Measurements from ENCODE around the gene SNTB2. TPM values are rescaled to one million over a fixed set of nuclear protein-coding genes. Genes with fewer than 3 reads are reported as not detected.

Gene SNTB2
- total and polyA plus RNA-seq, 2 of the 13 experiments (the other 11 are each of a cell fraction or from before 2014, with no cell fraction given), result 11.5 to 19.2 TPM

DNA sequence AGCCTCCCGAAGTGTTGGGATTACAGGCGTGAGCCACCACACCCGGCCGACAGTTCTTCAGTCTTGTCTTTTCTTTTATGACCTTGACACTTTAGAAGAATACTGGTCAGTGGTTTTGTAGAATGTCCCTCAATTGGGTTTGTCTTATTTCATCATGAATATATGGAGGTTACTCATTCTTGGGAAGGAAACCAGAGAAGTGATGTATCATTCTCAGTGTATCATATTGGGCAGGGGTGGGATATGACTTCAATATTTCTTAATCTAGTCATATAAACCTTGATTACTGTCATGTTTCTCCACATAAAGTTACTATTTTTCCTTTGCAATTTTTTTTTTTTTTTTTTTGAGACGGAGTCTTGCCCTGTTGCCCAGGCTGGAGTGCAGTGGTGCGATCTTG lies 36.9 kb downstream of the SNTB2 start (continued):
- TF ChIP-seq, protein P1, sequence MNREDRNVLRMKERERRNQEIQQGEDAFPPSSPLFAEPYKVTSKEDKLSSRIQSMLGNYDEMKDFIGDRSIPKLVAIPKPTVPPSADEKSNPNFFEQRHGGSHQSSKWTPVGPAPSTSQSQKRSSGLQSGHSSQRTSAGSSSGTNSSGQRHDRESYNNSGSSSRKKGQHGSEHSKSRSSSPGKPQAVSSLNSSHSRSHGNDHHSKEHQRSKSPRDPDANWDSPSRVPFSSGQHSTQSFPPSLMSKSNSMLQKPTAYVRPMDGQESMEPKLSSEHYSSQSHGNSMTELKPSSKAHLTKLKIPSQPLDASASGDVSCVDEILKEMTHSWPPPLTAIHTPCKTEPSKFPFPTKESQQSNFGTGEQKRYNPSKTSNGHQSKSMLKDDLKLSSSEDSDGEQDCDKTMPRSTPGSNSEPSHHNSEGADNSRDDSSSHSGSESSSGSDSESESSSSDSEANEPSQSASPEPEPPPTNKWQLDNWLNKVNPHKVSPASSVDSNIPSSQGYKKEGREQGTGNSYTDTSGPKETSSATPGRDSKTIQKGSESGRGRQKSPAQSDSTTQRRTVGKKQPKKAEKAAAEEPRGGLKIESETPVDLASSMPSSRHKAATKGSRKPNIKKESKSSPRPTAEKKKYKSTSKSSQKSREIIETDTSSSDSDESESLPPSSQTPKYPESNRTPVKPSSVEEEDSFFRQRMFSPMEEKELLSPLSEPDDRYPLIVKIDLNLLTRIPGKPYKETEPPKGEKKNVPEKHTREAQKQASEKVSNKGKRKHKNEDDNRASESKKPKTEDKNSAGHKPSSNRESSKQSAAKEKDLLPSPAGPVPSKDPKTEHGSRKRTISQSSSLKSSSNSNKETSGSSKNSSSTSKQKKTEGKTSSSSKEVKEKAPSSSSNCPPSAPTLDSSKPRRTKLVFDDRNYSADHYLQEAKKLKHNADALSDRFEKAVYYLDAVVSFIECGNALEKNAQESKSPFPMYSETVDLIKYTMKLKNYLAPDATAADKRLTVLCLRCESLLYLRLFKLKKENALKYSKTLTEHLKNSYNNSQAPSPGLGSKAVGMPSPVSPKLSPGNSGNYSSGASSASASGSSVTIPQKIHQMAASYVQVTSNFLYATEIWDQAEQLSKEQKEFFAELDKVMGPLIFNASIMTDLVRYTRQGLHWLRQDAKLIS (CRISPR knock-in tag; IDR thresholded peaks at IDR 0.05), result no peak
- TF ChIP-seq FIP1L1 (IDR thresholded peaks at IDR 0.05; ENCODE audit: borderline replicate concordance, insufficient read depth, low read depth, low read length) (no peak), ZNF414 (CRISPR knock-in tag; IDR thresholded peaks at IDR 0.05) (no peak), MED1 (CRISPR knock-in tag; IDR thresholded peaks at IDR 0.05) (no peak), SMARCE1 (IDR thresholded peaks at IDR 0.05; ENCODE audit: borderline replicate concordance) (no peak), AHR (CRISPR knock-in tag; IDR thresholded peaks at IDR 0.05) (no peak), ZMYM3 (CRISPR knock-in tag; IDR thresholded peaks at IDR 0.05) (no peak), NFYC (CRISPR knock-in tag; IDR thresholded peaks at IDR 0.05) (no peak), RBFOX2 (IDR thresholded peaks at IDR 0.05; ENCODE audit: low read depth, low read length) (no peak), MEIS1 (CRISPR knock-in tag; IDR thresholded peaks at IDR 0.05; ENCODE audit: borderline replicate concordance) (no peak), MBD4 (IDR thresholded peaks at IDR 0.05; ENCODE audit: borderline replicate concordance, low read length) (no peak)
- TF ChIP-seq, protein P2, sequence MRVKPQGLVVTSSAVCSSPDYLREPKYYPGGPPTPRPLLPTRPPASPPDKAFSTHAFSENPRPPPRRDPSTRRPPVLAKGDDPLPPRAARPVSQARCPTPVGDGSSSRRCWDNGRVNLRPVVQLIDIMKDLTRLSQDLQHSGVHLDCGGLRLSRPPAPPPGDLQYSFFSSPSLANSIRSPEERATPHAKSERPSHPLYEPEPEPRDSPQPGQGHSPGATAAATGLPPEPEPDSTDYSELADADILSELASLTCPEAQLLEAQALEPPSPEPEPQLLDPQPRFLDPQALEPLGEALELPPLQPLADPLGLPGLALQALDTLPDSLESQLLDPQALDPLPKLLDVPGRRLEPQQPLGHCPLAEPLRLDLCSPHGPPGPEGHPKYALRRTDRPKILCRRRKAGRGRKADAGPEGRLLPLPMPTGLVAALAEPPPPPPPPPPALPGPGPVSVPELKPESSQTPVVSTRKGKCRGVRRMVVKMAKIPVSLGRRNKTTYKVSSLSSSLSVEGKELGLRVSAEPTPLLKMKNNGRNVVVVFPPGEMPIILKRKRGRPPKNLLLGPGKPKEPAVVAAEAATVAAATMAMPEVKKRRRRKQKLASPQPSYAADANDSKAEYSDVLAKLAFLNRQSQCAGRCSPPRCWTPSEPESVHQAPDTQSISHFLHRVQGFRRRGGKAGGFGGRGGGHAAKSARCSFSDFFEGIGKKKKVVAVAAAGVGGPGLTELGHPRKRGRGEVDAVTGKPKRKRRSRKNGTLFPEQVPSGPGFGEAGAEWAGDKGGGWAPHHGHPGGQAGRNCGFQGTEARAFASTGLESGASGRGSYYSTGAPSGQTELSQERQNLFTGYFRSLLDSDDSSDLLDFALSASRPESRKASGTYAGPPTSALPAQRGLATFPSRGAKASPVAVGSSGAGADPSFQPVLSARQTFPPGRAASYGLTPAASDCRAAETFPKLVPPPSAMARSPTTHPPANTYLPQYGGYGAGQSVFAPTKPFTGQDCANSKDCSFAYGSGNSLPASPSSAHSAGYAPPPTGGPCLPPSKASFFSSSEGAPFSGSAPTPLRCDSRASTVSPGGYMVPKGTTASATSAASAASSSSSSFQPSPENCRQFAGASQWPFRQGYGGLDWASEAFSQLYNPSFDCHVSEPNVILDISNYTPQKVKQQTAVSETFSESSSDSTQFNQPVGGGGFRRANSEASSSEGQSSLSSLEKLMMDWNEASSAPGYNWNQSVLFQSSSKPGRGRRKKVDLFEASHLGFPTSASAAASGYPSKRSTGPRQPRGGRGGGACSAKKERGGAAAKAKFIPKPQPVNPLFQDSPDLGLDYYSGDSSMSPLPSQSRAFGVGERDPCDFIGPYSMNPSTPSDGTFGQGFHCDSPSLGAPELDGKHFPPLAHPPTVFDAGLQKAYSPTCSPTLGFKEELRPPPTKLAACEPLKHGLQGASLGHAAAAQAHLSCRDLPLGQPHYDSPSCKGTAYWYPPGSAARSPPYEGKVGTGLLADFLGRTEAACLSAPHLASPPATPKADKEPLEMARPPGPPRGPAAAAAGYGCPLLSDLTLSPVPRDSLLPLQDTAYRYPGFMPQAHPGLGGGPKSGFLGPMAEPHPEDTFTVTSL (CRISPR knock-in tag; IDR thresholded peaks at IDR 0.05; ENCODE audit: borderline replicate concordance), result no peak
